Endothelial cell (in vitro differentiated cells): ENCODE data around the gene TMEM95. TPM values are rescaled to one million over a fixed set of nuclear protein-coding genes. Genes with fewer than 3 reads are reported as not detected.

Experiments
- DNase-seq: peaks from one replicate; pipeline ENCODE4 v3.0.0; 2021; ENCODE audit warnings: low spot score
- H3K27ac Mint-ChIP-seq: one replicate; pipeline ENCODE4 v1.8.0; 2021; ENCODE audit warnings: mixed read lengths, inconsistent platforms; ENCODE audit not compliant: unreplicated experiment
- H3K27me3 Mint-ChIP-seq: one replicate; pipeline ENCODE4 v1.8.0; 2021; ENCODE audit warnings: mild to moderate bottlenecking, moderate library complexity, mixed read lengths, inconsistent platforms; ENCODE audit not compliant: unreplicated experiment
- H3K36me3 Mint-ChIP-seq: one replicate; pipeline ENCODE4 v1.8.0; 2021; ENCODE audit warnings: mild to moderate bottlenecking, low read depth, mixed read lengths, inconsistent platforms; ENCODE audit not compliant: unreplicated experiment
- H3K4me1 Mint-ChIP-seq: one replicate; pipeline ENCODE4 v1.8.0; 2021; ENCODE audit warnings: mild to moderate bottlenecking, mixed read lengths, inconsistent platforms; ENCODE audit not compliant: unreplicated experiment
- H3K4me3 Mint-ChIP-seq: one replicate; pipeline ENCODE4 v1.8.0; 2021; ENCODE audit warnings: mild to moderate bottlenecking, mixed read lengths, inconsistent platforms; ENCODE audit not compliant: unreplicated experiment
- H3K9me3 Mint-ChIP-seq: one replicate; pipeline ENCODE4 v1.8.0; 2021; ENCODE audit warnings: mixed read lengths, inconsistent platforms; ENCODE audit not compliant: unreplicated experiment
- total RNA-seq: library from RNA; stranded (reverse); fragmentation: NEBNext Ultra II Directional; extraction: Animal tissue kit (Norgen Biotek cat#: 25700); gene quantifications from one replicate; pipeline ENCODE4 v1.2.1, GENCODE V29; 2021; ENCODE audit not compliant: unreplicated experiment
- TF ChIP-seq, protein P1 (sequence below): fragments of 200-600 bp; sonication (generic); IDR thresholded peaks from one replicate; pipeline ENCODE4 v1.5.0; 2021; ENCODE audit warnings: antibody characterized with exemption; ENCODE audit not compliant: unreplicated experiment

The TMEM95 gene
- total RNA-seq, 1 donor from 2014 or later: not detected

DNA sequence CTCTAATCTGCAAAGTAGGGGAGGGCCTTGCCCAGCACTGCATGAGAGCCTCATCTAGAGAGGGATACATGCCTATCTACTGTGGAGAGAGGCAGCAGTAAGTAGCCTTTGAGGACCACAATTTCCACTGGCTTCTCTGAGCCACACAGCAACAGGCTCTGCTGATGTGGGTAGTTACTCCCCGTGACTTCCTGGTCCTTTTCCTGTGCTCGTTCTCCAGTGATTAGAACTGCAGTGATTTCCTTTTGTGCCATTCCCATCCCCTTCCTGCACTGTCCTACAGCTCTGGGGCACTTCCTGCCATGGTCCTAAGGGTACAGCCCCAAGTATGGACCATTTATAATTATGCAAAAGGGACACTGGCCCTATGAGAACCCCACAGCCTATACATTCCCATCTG lies 36.4 kb downstream of the TMEM95 start:
- Mint-ChIP-seq H3K27ac (peak overlapping the region; percentile 81), H3K9me3 (no peaks in the 10 kb centered on the region), H3K36me3 (peaks cover 13% of the 10 kb centered on the region), H3K4me1 (peaks cover 40% of the 10 kb centered on the region), H3K4me3 (peak overlapping the region; percentile 69), H3K27me3 (peaks cover 14% of the 10 kb centered on the region)
- TF ChIP-seq, protein P1, sequence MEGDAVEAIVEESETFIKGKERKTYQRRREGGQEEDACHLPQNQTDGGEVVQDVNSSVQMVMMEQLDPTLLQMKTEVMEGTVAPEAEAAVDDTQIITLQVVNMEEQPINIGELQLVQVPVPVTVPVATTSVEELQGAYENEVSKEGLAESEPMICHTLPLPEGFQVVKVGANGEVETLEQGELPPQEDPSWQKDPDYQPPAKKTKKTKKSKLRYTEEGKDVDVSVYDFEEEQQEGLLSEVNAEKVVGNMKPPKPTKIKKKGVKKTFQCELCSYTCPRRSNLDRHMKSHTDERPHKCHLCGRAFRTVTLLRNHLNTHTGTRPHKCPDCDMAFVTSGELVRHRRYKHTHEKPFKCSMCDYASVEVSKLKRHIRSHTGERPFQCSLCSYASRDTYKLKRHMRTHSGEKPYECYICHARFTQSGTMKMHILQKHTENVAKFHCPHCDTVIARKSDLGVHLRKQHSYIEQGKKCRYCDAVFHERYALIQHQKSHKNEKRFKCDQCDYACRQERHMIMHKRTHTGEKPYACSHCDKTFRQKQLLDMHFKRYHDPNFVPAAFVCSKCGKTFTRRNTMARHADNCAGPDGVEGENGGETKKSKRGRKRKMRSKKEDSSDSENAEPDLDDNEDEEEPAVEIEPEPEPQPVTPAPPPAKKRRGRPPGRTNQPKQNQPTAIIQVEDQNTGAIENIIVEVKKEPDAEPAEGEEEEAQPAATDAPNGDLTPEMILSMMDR: no peak
- no peak for DNase-seq

DNA sequence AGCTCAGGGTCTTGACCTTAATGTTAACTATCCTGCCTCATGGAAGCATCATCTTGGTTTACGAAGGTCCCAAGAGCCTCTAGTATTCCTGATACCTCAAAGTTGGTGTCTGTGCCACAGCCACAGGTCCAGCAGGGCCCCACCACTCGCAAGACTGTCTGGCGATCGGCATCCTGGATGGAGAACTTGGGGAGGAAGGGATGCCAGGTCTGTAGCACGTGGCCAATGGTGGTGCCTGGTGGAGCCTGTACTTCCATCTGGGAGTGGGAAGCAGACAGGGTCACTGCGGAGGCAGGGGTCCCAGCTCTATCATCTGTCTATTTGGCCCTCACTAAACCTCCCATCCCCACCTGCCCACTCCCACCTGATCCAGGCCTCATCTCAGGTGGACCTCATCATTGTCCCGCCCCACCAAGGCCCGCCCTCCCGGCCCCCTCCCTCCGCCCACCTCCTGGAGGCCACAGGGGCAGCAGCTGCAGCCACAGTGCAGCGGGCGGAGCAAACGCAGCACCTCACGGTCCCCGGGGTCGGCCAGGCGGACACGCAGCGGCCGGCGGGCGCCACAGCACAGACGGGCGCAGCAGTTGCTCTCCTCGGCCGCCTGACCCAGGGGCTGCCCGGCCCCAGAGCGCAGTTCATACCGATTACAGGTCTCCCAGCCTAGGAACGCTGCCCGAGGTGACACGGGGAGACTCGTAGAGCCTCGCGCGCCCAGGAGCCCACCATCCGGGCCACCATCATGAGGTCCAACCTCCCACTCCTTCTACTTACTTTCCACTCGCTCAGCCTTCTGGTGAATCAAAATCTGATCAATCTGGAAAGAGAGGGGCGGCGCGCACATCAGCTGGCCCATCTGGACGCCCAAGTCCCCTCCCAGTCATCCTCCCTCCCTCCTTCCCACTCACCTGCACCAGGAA lies 38.0 kb downstream of the TMEM95 start:
- Mint-ChIP-seq H3K4me1 (peaks cover 40% of the 10 kb centered on the region), H3K36me3 (peaks cover 13% of the 10 kb centered on the region), H3K4me3 (peak overlapping the region; percentile 85), H3K9me3 (no peaks in the 10 kb centered on the region), H3K27ac (no peak overlapping the region), H3K27me3 (peaks cover 15% of the 10 kb centered on the region)
- TF ChIP-seq, protein P1: no peak
- no peak for DNase-seq

DNA sequence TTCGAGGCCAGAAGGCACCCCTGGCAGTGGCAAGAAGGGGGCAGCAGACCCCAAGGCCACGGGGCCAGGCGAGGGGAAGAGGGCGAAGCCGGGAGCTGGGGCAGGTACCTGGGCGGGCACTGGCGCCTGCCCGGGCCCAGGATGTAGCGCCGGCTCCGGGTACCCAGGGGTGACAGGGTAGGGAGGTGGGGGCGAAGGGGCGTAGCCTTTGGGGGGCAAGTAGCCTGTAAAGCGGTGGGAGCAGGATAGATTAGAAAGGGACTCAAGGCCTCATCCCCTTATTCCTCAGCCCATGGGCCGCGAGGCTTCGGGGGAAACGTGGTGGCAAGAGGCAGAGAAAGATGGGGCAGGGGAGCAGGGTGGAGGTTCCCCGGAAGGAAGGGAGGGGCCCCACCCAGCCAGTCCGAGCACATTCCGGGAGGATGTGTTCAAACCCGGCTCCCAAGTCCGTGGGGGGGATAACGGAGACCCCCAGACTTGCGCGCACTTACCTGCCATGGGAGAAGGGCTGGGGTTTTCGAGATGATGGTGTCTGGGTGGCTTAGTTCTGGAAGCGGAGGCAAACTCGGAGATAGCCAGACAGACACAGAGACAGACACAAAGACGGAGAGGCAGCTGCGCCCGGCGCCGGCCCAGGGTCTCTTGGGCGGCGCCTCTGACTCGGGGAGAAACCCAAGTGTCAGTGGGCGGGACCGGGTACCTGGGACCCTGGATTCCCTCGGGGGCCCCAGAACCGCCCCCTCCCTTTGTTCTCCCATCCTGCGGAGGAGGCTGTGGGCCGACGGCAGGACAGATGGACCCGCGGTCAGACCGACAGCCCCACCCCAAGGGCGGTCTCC lies 38.9 kb downstream of the TMEM95 start:
- H3K27ac Mint-ChIP-seq: no peak overlapping the region
- peaks cover 13% of the 10 kb centered on the region for H3K36me3 Mint-ChIP-seq
- H3K9me3 Mint-ChIP-seq: no peaks in the 10 kb centered on the region
- peak overlapping the region; percentile 93 for H3K4me3 Mint-ChIP-seq
- H3K27me3 Mint-ChIP-seq: peaks cover 15% of the 10 kb centered on the region
- peaks cover 40% of the 10 kb centered on the region for H3K4me1 Mint-ChIP-seq
- TF ChIP-seq, protein P1: no peak
- no peak for DNase-seq

DNA sequence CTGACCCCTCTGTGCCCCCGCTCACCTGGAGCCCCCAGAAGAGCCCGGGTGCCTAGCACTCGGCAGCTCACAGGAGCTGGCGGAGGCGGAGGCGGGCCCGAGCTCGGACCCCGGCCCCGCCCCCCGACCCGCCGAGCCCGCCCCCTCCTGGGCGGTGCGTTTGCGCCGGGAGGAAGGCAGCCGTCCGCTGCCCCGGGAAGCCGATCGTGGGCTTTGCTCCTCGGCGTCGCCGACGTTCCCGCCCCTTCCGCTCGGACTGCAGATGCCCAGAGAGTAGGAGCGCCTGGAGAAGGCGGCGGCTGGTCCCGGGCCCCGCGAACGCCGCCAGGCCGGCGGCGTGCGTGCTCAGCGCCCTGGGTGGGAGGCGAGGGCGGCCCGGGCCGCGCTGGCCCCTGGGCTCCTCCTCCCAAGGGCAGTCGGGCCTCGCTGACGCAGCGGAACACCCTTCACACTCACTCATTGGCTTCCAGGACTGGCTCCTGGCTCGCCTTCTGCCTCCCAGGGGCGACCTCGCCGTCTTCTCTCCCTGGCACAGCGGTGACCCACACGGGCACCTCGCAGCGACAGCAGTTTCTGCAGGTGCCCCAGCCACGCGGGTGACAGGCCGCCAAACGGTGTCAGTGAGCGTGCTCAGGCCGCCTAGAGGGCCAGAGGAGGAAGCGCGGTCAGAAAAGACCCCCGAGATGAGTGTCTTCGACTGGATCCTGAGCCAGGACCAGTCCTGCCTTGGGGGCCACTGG lies 39.7 kb downstream of the TMEM95 start, which contains the start of gene PLSCR3:
TSS of gene PLSCR3 (minus strand) at position 74 of the 740 bp plus-strand sequence. CDS start 415 bp downstream, outside the sequence.
- peaks cover 13% of the 10 kb centered on the region for H3K27me3 Mint-ChIP-seq
- H3K9me3 Mint-ChIP-seq: no peaks in the 10 kb centered on the region
- H3K4me3 Mint-ChIP-seq: peak within 1 kb of the TSS; percentile 95
- peak; percentile 85 for DNase-seq
- H3K36me3 Mint-ChIP-seq: peaks cover 7% of the 10 kb centered on the region
- H3K27ac Mint-ChIP-seq: peak within 1 kb of the TSS; percentile 85
- H3K4me1 Mint-ChIP-seq: peaks cover 35% of the 10 kb centered on the region
- TF ChIP-seq, protein P1: peak; percentile 45
